NT2/D1 (cell line): ENCODE measurements around the gene GAREM1.
"Not testable (repeated sequence)": the region's sequence is repeated elsewhere in the genome, so short reads cannot be mapped to it uniquely, and the experiment has no call there.

Experiments
- DNase-seq: peaks from one replicate; pipeline ENCODE4 v3.0.0-alpha.2; 2011; ENCODE audit warnings: low read depth, low spot score
- H3K27me3 ChIP-seq: 2 replicates; pipeline ENCODE4 v1.6.0; 2011; ENCODE audit warnings: mild to moderate bottlenecking; ENCODE audit not compliant: insufficient read length, insufficient read depth
- H3K36me3 ChIP-seq: 2 replicates; pipeline ENCODE4 v1.6.1; 2011; ENCODE audit warnings: mild to moderate bottlenecking, low read length, mixed read lengths; ENCODE audit not compliant: insufficient read depth, insufficient read length
- H3K4me1 ChIP-seq: 2 replicates; pipeline ENCODE4 v1.5.1; 2011; ENCODE audit not compliant: insufficient read depth, insufficient read length
- H3K4me3 ChIP-seq: 2 replicates; pipeline ENCODE4 v1.5.1; 2011; ENCODE audit warnings: low read depth; ENCODE audit not compliant: insufficient read length
- H3K9ac ChIP-seq: 2 replicates; pipeline ENCODE4 v1.6.0; 2011; ENCODE audit warnings: low read depth; ENCODE audit not compliant: insufficient read length
- H3K9me3 ChIP-seq: 2 replicates; pipeline ENCODE4 v1.5.1; 2011; ENCODE audit warnings: mild to moderate bottlenecking, low read length; ENCODE audit not compliant: insufficient read depth
- SUZ12 ChIP-seq: IDR thresholded peaks from 2 replicates; pipeline ENCODE4 v1.6.1; 2011; ENCODE audit not compliant: insufficient read length, insufficient read depth; ENCODE audit errors: extremely low read depth
- YY1 ChIP-seq: IDR thresholded peaks from 2 replicates; pipeline ENCODE4 v1.6.1; 2011; ENCODE audit not compliant: insufficient read length, insufficient read depth
- ZNF274 ChIP-seq: IDR thresholded peaks from 2 replicates; pipeline ENCODE4 v1.6.1; 2011; ENCODE audit warnings: mild to moderate bottlenecking, low read depth, low read length

GAREM1 gene

DNA sequence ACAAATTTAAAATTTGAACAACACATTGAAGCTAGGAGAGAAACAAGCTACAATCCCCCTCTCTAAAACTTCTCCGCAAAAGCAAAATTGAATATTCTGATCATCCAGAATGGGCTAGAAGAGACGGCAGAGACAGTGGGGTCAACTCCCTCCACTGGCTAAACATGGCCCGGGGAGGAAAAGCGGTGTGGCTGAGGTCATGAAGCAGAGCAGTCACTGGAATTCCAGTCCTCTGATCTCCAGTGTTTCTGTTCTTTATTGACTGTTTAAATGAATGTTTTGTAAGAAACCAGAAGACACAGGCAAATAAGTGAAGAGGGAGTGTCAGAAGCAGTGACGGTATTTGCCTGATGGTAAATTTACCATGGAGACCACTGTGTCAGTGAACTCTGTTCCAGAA lies 116.2 kb downstream of the GAREM1 start:
- H3K27me3 ChIP-seq, result no peaks in the 10 kb centered on the region
- H3K9me3 ChIP-seq, result no peaks in the 10 kb centered on the region
- no peaks in the 10 kb centered on the region for H3K36me3 ChIP-seq
- no peak for DNase-seq
- no peak overlapping the region for H3K9ac ChIP-seq
- no peaks in the 10 kb centered on the region for H3K4me1 ChIP-seq
- H3K4me3 ChIP-seq, result no peak overlapping the region
- TF ChIP-seq YY1, result no peak
- no peak for TF ChIP-seq ZNF274
- no peak for TF ChIP-seq SUZ12

DNA sequence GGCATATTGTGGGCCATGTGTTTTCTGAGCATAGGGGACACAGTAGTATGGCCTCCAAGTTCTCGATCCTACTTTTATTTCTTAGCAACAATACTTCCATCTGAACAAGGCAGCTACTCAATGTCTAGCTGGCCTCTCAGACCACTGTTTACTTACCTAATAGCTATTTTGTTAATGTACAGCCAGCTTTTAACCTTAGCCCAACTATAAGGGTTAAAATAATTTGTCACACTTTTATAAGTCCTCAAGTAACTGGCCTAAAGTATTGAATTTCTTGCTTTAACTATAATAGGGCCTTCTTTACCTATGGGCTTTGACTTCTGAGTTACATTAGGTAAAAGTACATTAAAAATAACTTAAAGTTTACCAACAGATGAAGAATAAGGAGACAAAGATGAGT lies 117.4 kb downstream of the GAREM1 start:
- H3K4me3 ChIP-seq, result no peak overlapping the region
- no peak for DNase-seq
- TF ChIP-seq ZNF274, result no peak
- no peak for TF ChIP-seq SUZ12
- no peak for TF ChIP-seq YY1
- H3K36me3 ChIP-seq, result no peaks in the 10 kb centered on the region
- H3K9ac ChIP-seq, result no peak overlapping the region
- H3K27me3 ChIP-seq, result no peaks in the 10 kb centered on the region
- H3K9me3 ChIP-seq, result no peaks in the 10 kb centered on the region
- H3K4me1 ChIP-seq, result no peaks in the 10 kb centered on the region

DNA sequence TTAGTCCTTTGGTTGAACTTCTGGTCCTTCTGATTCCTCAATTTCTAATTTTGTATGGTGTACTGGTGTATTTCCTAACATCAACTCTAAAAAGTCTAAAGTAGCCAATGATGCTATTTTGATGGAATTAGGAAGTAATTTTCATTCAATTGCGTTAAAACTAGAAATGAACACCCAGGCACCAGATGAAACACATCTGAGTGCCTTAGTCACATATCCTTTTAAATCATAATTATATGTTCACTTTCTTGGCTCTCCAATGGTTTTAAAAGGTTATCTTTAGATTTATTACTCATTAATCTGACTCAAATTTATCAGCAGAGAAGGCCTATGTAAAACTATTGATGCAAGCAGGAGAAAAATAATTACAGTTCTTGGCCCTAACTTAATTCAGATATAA lies 119.7 kb downstream of the GAREM1 start:
- no peak for DNase-seq
- Histone ChIP-seq H3K27me3 (no peaks in the 10 kb centered on the region), H3K4me1 (no peaks in the 10 kb centered on the region), H3K36me3 (no peaks in the 10 kb centered on the region), H3K4me3 (no peak overlapping the region), H3K9ac (no peak overlapping the region), H3K9me3 (no peaks in the 10 kb centered on the region)
- no peak for TF ChIP-seq ZNF274

DNA sequence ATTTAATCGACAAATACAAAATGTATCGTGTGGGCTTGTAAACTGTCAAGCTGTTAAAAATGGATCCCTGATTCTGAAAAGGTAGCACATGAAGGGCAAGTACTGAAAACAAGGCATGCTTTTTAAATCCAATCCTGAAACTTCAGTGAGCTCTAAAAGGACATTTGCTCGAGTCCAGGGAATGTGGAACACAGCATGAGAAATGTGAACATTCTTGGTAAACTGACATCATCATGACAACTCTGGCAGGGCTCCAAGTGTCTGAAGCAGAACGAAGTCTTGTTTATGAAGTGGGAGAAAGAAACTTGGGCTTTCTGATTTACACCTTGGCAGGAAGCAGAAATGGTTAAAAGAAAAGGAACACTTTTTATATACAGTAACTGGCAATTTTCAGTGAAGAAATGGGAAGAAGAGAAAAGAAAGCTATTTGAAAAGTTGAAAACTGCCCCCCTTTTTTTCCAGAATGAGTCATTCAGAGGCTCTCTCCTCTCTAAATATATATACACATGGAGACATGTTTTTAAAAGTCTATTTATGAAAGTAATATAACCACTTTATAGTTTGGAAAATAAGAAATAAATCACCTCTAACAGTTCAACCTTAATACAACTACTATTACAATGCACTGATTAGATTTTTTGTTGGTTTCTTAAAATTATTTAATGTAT lies 120.8 kb downstream of the GAREM1 start:
- Histone ChIP-seq H3K36me3 (no peaks in the 10 kb centered on the region), H3K4me3 (no peak overlapping the region), H3K9me3 (no peaks in the 10 kb centered on the region), H3K4me1 (no peaks in the 10 kb centered on the region), H3K9ac (no peak overlapping the region), H3K27me3 (no peaks in the 10 kb centered on the region)
- DNase-seq, result peak; percentile 13
- no peak for TF ChIP-seq SUZ12

DNA sequence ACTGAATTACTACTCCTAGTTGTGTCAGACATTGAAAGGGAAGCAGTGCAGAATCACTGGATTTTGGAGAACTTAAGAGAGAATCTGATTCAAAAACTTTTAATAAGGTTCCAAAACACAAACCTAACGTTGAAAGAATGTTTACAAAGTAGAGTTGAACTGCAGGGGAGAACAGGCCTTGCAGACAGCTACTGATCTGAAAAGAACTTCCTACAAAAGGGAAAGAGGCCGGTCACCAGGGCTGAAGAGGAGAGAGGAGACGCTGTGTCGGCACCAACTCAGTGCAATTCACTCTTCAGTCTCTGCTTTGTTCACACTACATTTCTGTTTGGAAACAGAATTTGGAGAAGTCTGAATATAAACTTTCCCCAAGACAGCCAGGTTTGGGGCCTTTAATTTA lies 124.0 kb downstream of the GAREM1 start:
- no peaks in the 10 kb centered on the region for H3K27me3 ChIP-seq
- H3K9me3 ChIP-seq, result no peaks in the 10 kb centered on the region
- peak; percentile 8 for DNase-seq
- H3K4me1 ChIP-seq, result no peaks in the 10 kb centered on the region
- no peaks in the 10 kb centered on the region for H3K36me3 ChIP-seq
- H3K9ac ChIP-seq, result no peak overlapping the region
- no peak for TF ChIP-seq ZNF274
- no peak for TF ChIP-seq SUZ12
- TF ChIP-seq YY1, result no peak
- no peak overlapping the region for H3K4me3 ChIP-seq

DNA sequence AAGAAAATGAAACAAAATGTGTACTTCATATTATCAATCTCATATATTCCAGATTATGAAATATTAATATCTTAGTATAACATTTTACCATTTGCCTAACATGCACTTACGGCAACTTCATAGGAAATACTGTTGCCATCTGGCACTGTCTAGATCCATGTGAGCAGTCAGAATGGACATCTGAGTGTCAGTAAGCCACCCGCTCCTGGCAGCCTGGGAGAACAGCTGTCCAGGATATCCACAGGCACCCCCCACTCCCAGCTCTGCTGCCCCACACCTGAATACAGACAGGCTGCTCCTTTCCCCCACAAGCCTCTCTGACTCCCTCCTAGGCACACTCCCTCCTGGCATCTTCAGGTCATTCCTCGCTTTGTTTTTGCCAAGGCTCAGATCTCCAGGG lies 127.0 kb downstream of the GAREM1 start:
- no peaks in the 10 kb centered on the region for H3K4me1 ChIP-seq
- TF ChIP-seq SUZ12 (no peak), YY1 (no peak), ZNF274 (no peak)
- no peaks in the 10 kb centered on the region for H3K27me3 ChIP-seq
- no peak for DNase-seq
- no peak overlapping the region for H3K9ac ChIP-seq
- H3K36me3 ChIP-seq, result no peaks in the 10 kb centered on the region
- H3K4me3 ChIP-seq, result no peak overlapping the region
- H3K9me3 ChIP-seq, result no peaks in the 10 kb centered on the region

DNA sequence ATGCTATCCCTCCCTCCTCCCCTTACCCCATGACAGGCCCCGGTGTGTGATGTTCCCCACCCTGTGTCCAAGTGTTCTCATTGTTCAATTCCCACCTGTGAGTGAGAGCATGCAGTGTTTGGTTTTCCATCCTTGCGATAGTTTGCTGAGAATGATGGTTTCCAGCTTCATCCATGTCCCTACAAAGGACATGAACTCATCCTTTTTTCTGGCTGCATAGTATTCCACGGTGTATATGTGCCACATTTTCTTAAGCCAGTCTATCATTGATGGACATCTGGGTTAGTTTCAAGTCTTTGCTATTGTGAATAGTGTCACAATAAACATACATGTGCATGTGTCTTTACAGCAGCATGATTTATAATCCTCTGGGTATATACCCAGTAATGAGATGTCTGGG lies 129.6 kb downstream of the GAREM1 start:
- H3K9ac ChIP-seq, H3K9me3 ChIP-seq, H3K4me1 ChIP-seq, H3K4me3 ChIP-seq, H3K36me3 ChIP-seq, DNase-seq, H3K27me3 ChIP-seq: not testable (repeated sequence)

DNA sequence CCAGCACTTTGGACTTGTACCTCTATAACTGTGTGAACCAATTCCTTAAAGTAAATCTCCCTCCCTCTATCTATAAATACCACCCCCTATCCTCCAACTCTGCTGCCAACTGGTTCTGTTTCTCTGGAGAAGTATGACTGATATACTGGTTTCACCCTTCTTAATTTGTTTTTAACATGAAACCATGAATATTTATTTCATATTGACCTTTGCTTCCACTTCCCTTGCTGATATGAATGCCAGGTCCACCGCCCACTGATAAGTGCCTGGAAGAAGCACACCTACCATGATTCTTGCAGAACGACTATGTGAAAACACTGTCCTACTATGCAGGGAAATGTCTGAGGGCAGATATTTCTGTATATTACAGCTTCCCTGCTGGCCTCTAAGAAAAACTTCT lies 131.6 kb downstream of the GAREM1 start:
- Histone ChIP-seq H3K9ac (no peak overlapping the region), H3K27me3 (no peaks in the 10 kb centered on the region), H3K4me3 (no peak overlapping the region), H3K4me1 (no peaks in the 10 kb centered on the region), H3K9me3 (no peaks in the 10 kb centered on the region), H3K36me3 (no peaks in the 10 kb centered on the region)
- no peak for TF ChIP-seq ZNF274
- TF ChIP-seq YY1, result no peak
- TF ChIP-seq SUZ12, result no peak
- DNase-seq, result no peak
